ENCODE data around the gene XPO5. TPM values are rescaled to one million over a fixed set of nuclear protein-coding genes. Genes with fewer than 3 reads are reported as not detected.

XPO5 gene
- total RNA-seq, 4 donors from 2014 or later = 22.2 to 58.6 (median 32.9) TPM

- WGBS, 2 donors = 92 to 93% methylated on average over 7 to 21 of the region's 26 CpGs
- TF ChIP-seq POLR2A (IDR thresholded peaks at IDR 0.05) = no peak
- no peak for TF ChIP-seq CTCF (IDR thresholded peaks at IDR 0.05)
- intact Hi-C loops (cut with DNase I) = loop anchor here (5.0 to 10.0 kb wide), 2 partner anchors 140 to 243 kb away; partner anchors contain the start of gene ZNF318
- Histone ChIP-seq H3K27ac (no peak overlapping the region), H3K36me3 (peaks cover 38 to 40% of the 10 kb centered on the region in 2 donors), H3K9me3 (no peaks in the 10 kb centered on the region), H3K4me3 (replicated peaks in 1 of 3) (no peak overlapping the region), H3K27me3 (no peaks in the 10 kb centered on the region), H3K4me1 (peaks cover 5 to 11% of the 10 kb centered on the region in 2 donors)
- no peak for DNase-seq
These were observed 70.9 kb downstream of the XPO5 start for GRCh38 chr6:43504756-43505593.

GRCh38 chr6:43503443-43503842 lies 72.4 kb downstream of the XPO5 start:
- no peak for DNase-seq
- Histone ChIP-seq H3K4me3 (replicated peaks in 1 of 3) (no peak overlapping the region), H3K36me3 (peaks cover 53 to 54% of the 10 kb centered on the region in 2 donors), H3K9me3 (no peaks in the 10 kb centered on the region), H3K27me3 (no peaks in the 10 kb centered on the region), H3K27ac (no peak overlapping the region), H3K4me1 (peaks cover 0 to 4% of the 10 kb centered on the region in 2 donors)
- TF ChIP-seq CTCF (IDR thresholded peaks at IDR 0.05) (no peak), POLR2A (IDR thresholded peaks at IDR 0.05) (no peak)
- WGBS, 2 donors = 91 to 92% methylated on average over 8 of the region's 8 CpGs
- intact Hi-C loops (cut with DNase I) = loop anchor here (10.0 kb wide), 1 partner anchor 139 kb away; the partner anchor contains the start of gene ZNF318

- TF ChIP-seq CTCF (IDR thresholded peaks at IDR 0.05) = no peak
- TF ChIP-seq POLR2A (IDR thresholded peaks at IDR 0.05) = no peak
- 80 to 91% methylated on average over 3 to 4 of the region's 4 CpGs for WGBS, 2 donors
- no peaks in the 10 kb centered on the region for H3K9me3 ChIP-seq
- no peak overlapping the region for H3K4me3 ChIP-seq (replicated peaks in 1 of 3)
- no peaks in the 10 kb centered on the region for H3K27me3 ChIP-seq
- no peak overlapping the region for H3K27ac ChIP-seq
- DNase-seq = no peak
- peaks cover 0 to 4% of the 10 kb centered on the region in 2 donors for H3K4me1 ChIP-seq
- intact Hi-C loops (cut with DNase I) = loop anchor here (10.0 kb wide), 1 partner anchor 138 kb away; the partner anchor contains the start of gene ZNF318
- H3K36me3 ChIP-seq = peaks cover 54 to 61% of the 10 kb centered on the region in 2 donors
These were observed 73.2 kb downstream of the XPO5 start for GRCh38 chr6:43502666-43503065.

DNA sequence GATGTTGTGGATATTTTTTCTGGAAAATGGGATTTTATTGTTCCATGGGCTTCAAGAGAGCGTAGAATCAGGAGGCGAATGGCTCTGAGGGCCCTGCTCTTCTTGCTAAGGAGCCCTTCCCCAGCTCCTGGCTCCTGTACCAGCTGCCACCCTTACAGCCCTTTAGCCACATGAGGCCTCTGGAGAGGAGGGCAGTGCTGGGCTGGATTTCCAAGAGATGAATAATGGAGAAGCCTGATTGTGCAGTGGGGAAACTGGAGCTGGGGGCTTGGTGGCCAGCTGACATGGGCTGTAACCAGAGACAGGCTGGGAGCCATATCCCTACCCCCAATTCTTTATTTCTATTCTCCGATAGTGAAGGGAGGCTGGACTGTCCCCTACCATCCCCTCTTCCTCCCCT lies 74.9 kb downstream of the XPO5 start:
- intact Hi-C loops (cut with DNase I) = loop anchor here (10.0 kb wide), 1 partner anchor 136 kb away; the partner anchor contains the start of gene ZNF318
- Histone ChIP-seq H3K36me3 (peaks cover 54 to 61% of the 10 kb centered on the region in 2 donors), H3K27me3 (no peaks in the 10 kb centered on the region), H3K4me1 (peaks cover 0 to 4% of the 10 kb centered on the region in 2 donors), H3K9me3 (no peaks in the 10 kb centered on the region), H3K4me3 (replicated peaks in 1 of 3) (no peak overlapping the region), H3K27ac (no peak overlapping the region)
- TF ChIP-seq CTCF (IDR thresholded peaks at IDR 0.05) (no peak), POLR2A (IDR thresholded peaks at IDR 0.05) (no peak)
- no peak for DNase-seq
- 95 to 98% methylated on average over 3 of the region's 3 CpGs for WGBS, 2 donors
